Left lung (tissue), 10 donors: Measurements from ENCODE around the gene PDE3A. TPM values are rescaled to one million over a fixed set of nuclear protein-coding genes. Genes with fewer than 3 reads are reported as not detected.

ENCODE experiments used
- ATAC-seq: fragments of 200-7000 bp; cut with Tn5 transposase; one replicate; pipeline ENCODE4 v1.9.1; 2020; ENCODE audit warnings: moderate library complexity
- DNase-seq, 4 donors: peaks; one replicate each; pipeline ENCODE4 v3.0.0-alpha.2; 2013 to 2020
- H3K27ac ChIP-seq, 2 donors: fragments of 200-600 bp; sonication (generic) in 1 of 2; one replicate each; pipeline versions ENCODE4 v1.5.0 to v1.8.0; 2020 to 2021
- H3K27me3 ChIP-seq, 2 donors: fragments of 200-600 bp; sonication (generic) in 1 of 2; one replicate each; pipeline versions ENCODE4 v1.5.0 to v1.8.0; 2020 to 2021
- H3K36me3 ChIP-seq, 2 donors: fragments of 200-600 bp; sonication (generic) in 1 of 2; one replicate each; pipeline versions ENCODE4 v1.5.0 to v1.8.0; 2020 to 2021
- H3K4me1 ChIP-seq, 2 donors: fragments of 200-600 bp; one replicate each; pipeline ENCODE4 v1.8.0; 2021
- H3K4me3 ChIP-seq, 2 donors: fragments of 200-600 bp; sonication (generic) in 1 of 2; one replicate each; pipeline versions ENCODE4 v1.5.0 to v1.8.0; 2020 to 2021; ENCODE audit warnings: mild to moderate bottlenecking in 1 of 2
- H3K9me3 ChIP-seq, 2 donors: fragments of 200-600 bp; sonication (generic) in 1 of 2; one replicate each; pipeline versions ENCODE4 v1.5.0 to v1.8.0; 2020 to 2021
- CTCF ChIP-seq, 2 donors: fragments of 200-600 bp; sonication (generic) in 1 of 2; IDR thresholded peaks; one replicate each; pipeline versions ENCODE4 v1.5.0 to v1.8.0; 2021; ENCODE audit warnings: antibody characterized with exemption in 2 of 2
- intact Hi-C, 2 donors: fragments of 100-400 bp; cut with DNase I; formaldehyde crosslinking; loops; one replicate each; pipeline versions ENCODE4 v1.11.2 to v1.14.2; 2022
- polyA plus RNA-seq, 6 donors: library from polyadenylated mRNA; unstranded; fragments of 120-200 nt; gene quantifications; one replicate each; pipeline ENCODE4 v1.2.1, GENCODE V29; 2013; ENCODE audit not compliant: insufficient read length in 6 of 6
- total RNA-seq, 2 donors: library from RNA; stranded (reverse); fragmentation: NEBNext Ultra II Directional; extraction: Animal tissue kit (Norgen Biotek cat#: 25700); gene quantifications; one replicate each; pipeline ENCODE4 v1.2.1, GENCODE V29; 2021
- donor health status: DM: no; HTN: yes; CAD: no.
- donor health status: DM: no; HTN: no; CAD: no.

The PDE3A gene
- total and polyA plus RNA-seq, 8 donors: 5.1 to 9.3 (median 7.8) TPM

- no peak for TF ChIP-seq CTCF (IDR thresholded peaks at IDR 0.05)
- intact Hi-C loops: no loop called here
- no peak overlapping the region for H3K27ac ChIP-seq
- no peaks in the 10 kb centered on the region for H3K27me3 ChIP-seq
- H3K36me3 ChIP-seq: no peaks in the 10 kb centered on the region
- ATAC-seq (no peak), DNase-seq (no peak)
- peaks cover 0 to 5% of the 10 kb centered on the region in 2 donors for H3K4me1 ChIP-seq
- no peak overlapping the region for H3K4me3 ChIP-seq
- H3K9me3 ChIP-seq: no peaks in the 10 kb centered on the region
Measured at GRCh38 chr12:20393707-20394106, 25.4 kb downstream of the PDE3A start.

GRCh38 chr12:20395791-20396550 is 27.6 kb downstream of the PDE3A start:
- ATAC-seq: no peak
- H3K4me1 ChIP-seq: peaks cover 0 to 5% of the 10 kb centered on the region in 2 donors
- no peaks in the 10 kb centered on the region for H3K36me3 ChIP-seq
- TF ChIP-seq CTCF (IDR thresholded peaks at IDR 0.05): no peak
- no peak overlapping the region for H3K27ac ChIP-seq
- no peak for DNase-seq
- no peaks in the 10 kb centered on the region for H3K27me3 ChIP-seq
- no peak overlapping the region for H3K4me3 ChIP-seq
- intact Hi-C loops: no loop called here
- H3K9me3 ChIP-seq: no peaks in the 10 kb centered on the region

GRCh38 chr12:20398686-20399085 is 30.3 kb downstream of the PDE3A start:
- no peaks in the 10 kb centered on the region for H3K27me3 ChIP-seq
- intact Hi-C loops: no loop called here
- H3K36me3 ChIP-seq: no peaks in the 10 kb centered on the region
- no peaks in the 10 kb centered on the region for H3K9me3 ChIP-seq
- H3K4me3 ChIP-seq: no peak overlapping the region
- DNase-seq: no peak
- no peak for ATAC-seq
- peaks cover 0 to 5% of the 10 kb centered on the region in 2 donors for H3K4me1 ChIP-seq
- no peak overlapping the region for H3K27ac ChIP-seq
- no peak for TF ChIP-seq CTCF (IDR thresholded peaks at IDR 0.05)

- H3K36me3 ChIP-seq: no peaks in the 10 kb centered on the region
- TF ChIP-seq CTCF (IDR thresholded peaks at IDR 0.05): no peak
- H3K4me1 ChIP-seq: peaks cover 0 to 14% of the 10 kb centered on the region in 2 donors
- no peak for ATAC-seq
- no peak overlapping the region for H3K4me3 ChIP-seq
- H3K27me3 ChIP-seq: no peaks in the 10 kb centered on the region
- DNase-seq: no peak
- intact Hi-C loops: no loop called here
- no peaks in the 10 kb centered on the region for H3K9me3 ChIP-seq
- no peak overlapping the region for H3K27ac ChIP-seq
Measured at GRCh38 chr12:20400003-20400402, 31.7 kb downstream of the PDE3A start.

GRCh38 chr12:20403230-20403629 is 34.9 kb downstream of the PDE3A start:
- no peak for ATAC-seq
- no peak overlapping the region for H3K27ac ChIP-seq

More at GRCh38 chr12:20403230-20403629, 34.9 kb downstream of the PDE3A start:
- H3K4me3 ChIP-seq: no peak overlapping the region
- intact Hi-C loops: no loop called here
- DNase-seq: no peak
- TF ChIP-seq CTCF (IDR thresholded peaks at IDR 0.05): no peak
- H3K4me1 ChIP-seq: peaks cover 0 to 18% of the 10 kb centered on the region in 2 donors
- H3K27me3 ChIP-seq: no peaks in the 10 kb centered on the region
- H3K9me3 ChIP-seq: no peaks in the 10 kb centered on the region
- no peaks in the 10 kb centered on the region for H3K36me3 ChIP-seq
